ENCODE results near the gene UVSSA. TPM values are rescaled to one million over a fixed set of nuclear protein-coding genes. Genes with fewer than 3 reads are reported as not detected.

Gene UVSSA
- total and polyA plus RNA-seq, 9 of the 15 experiments (the other 6 are each of a cell fraction or from before 2014, with no cell fraction given) = 0.21 to 14.6 (median 3.3) TPM

- TF ChIP-seq PKNOX1 (IDR thresholded peaks at IDR 0.05) (no peak), HMG20A (CRISPR knock-in tag; conservative IDR thresholded peaks at IDR 0.05) (no peak)
Observed at GRCh38 chr4:1310031-1310795, 36.8 kb upstream of the UVSSA start (continued).

- Histone ChIP-seq H3K27me3 (ENCODE audit: control insufficient read depth in 2 of 2, insufficient read depth in 2 of 2, low read length in 2 of 2) (no peaks in the 10 kb centered on the region; a peak in 1 of 5 replicates), H3K4me2 (ENCODE audit: insufficient read depth, low read length) (no peak overlapping the region), H2AFZ (ENCODE audit: low read depth, low read length) (no peak overlapping the region), H3K36me3 (ENCODE audit: control insufficient read depth, insufficient read depth, low read length) (peaks cover 58% of the 10 kb centered on the region; the same call in 2 of the 3 replicates), H3K9me1 (ENCODE audit: control insufficient read depth, insufficient read depth, low read length) (no peaks in the 10 kb centered on the region), H3K4me1 (replicated peaks in 1 of 2; ENCODE audit: control insufficient read depth in 2 of 2, insufficient read depth in 2 of 2, low read length in 2 of 2) (peaks cover 4 to 35% of the 10 kb centered on the region in 2 experiments; a peak in 4 of 5 replicates), H3K79me2 (ENCODE audit: control insufficient read depth, insufficient read depth, low read length) (peaks cover 63% of the 10 kb centered on the region), H3K9me3 (replicated peaks; ENCODE audit: control insufficient read depth, insufficient read depth, low read depth, low read length) (no peaks in the 10 kb centered on the region), H3K27ac (ENCODE audit: extremely low read depth, low read depth, low read length) (no peak overlapping the region), H4K20me1 (replicated peaks; ENCODE audit: control insufficient read depth, insufficient read depth, low read length) (peaks cover 12% of the 10 kb centered on the region), H3K4me3 (no peak overlapping the region), H3K9ac (ENCODE audit: insufficient read depth in 1 of 2, low read depth in 2 of 2, low read length in 2 of 2) (peak overlapping the region in 1 of 2 experiments; percentile 31; a peak in 1 of 4 replicates)
- intact Hi-C loops (cut with micrococcal nuclease) (no loop called here), in situ Hi-C loops (cut with MboI) (no loop called here)
- 96% methylated on average over 33 of the region's 49 CpGs for WGBS (ENCODE audit: insufficient coverage, low coverage, missing lambda C conversion rate)
- DNase-seq (ENCODE audit: extremely low read depth in 1 of 4, low spot score in 3 of 4) (no peak), ATAC-seq (no peak), FAIRE-seq (no peak)
- BruUV-seq (replicated peaks) = no TSS peak
- CTCF ChIA-PET (ENCODE audit: low intra/inter-chr PET ratio) = no interaction called here
- TF ChIP-seq ZBTB33 (CRISPR knock-in tag; IDR thresholded peaks at IDR 0.05) (peak; percentile 32; the same call in 1 of the 2 replicates), HMBOX1 (IDR thresholded peaks at IDR 0.05) (no peak)
- POLR2A ChIA-PET = no interaction called here
Observed at GRCh38 chr4:1310796-1311631, 36.0 kb upstream of the UVSSA start.

All from K562 (cell line).